Activated T-helper 2 cell treated with anti-CD3 and anti-CD28 coated beads, Interferon-gamma antibody, Interleukin-2, Interleukin-4, amounts not matched to agents 10 μg/mL and 5 μg/mL and 100 μg/mL, durations not matched to agents 14 hours and 24 hours and 36 hours (primary cell): ENCODE data around the gene SYT13. TPM values are rescaled to one million over a fixed set of nuclear protein-coding genes. Genes with fewer than 3 reads are reported as not detected.
"Not testable (repeated sequence)": the region's sequence is repeated elsewhere in the genome, so short reads cannot be mapped to it uniquely, and the experiment has no call there.

Source experiments
- DNase-seq: peaks from one replicate; pipeline ENCODE4 v3.0.0; 2021; ENCODE audit warnings: low spot score
- H3K27ac Mint-ChIP-seq: one replicate; pipeline ENCODE4 v1.8.0; 2021; ENCODE audit warnings: mixed read lengths
- H3K27me3 Mint-ChIP-seq: one replicate; pipeline ENCODE4 v1.8.0; 2021; ENCODE audit warnings: low read depth, mixed read lengths
- H3K36me3 Mint-ChIP-seq: one replicate; pipeline ENCODE4 v1.8.0; 2021; ENCODE audit warnings: low read depth, mixed read lengths
- H3K4me1 Mint-ChIP-seq: one replicate; pipeline ENCODE4 v1.8.0; 2021; ENCODE audit warnings: low read depth, mixed read lengths
- H3K4me3 Mint-ChIP-seq: one replicate; pipeline ENCODE4 v1.8.0; 2021; ENCODE audit warnings: low read depth, mild to moderate bottlenecking, moderate library complexity, mixed read lengths
- H3K9me3 Mint-ChIP-seq: one replicate; pipeline ENCODE4 v1.8.0; 2021; ENCODE audit warnings: mixed read lengths
- intact Hi-C: fragments of 100-400 bp; cut with micrococcal nuclease; formaldehyde crosslinking; loops from one replicate; pipeline ENCODE4 v1.15.1; 2023
- total RNA-seq: library from RNA; stranded (reverse); gene quantifications from 2 replicates; pipeline ENCODE4 v1.2.3, GENCODE V29; 2022

Gene SYT13
- total RNA-seq, 1 donor from 2014 or later: not detected

- peaks cover 8% of the 10 kb centered on the region for H3K27me3 Mint-ChIP-seq
- DNase-seq: no peak
- intact Hi-C loops: no loop called here
- H3K4me3 Mint-ChIP-seq: no peak overlapping the region
- H3K4me1 Mint-ChIP-seq: no peaks in the 10 kb centered on the region
- H3K36me3 Mint-ChIP-seq: no peaks in the 10 kb centered on the region
- H3K9me3 Mint-ChIP-seq: no peaks in the 10 kb centered on the region
- no peak overlapping the region for H3K27ac Mint-ChIP-seq
Observed at GRCh38 chr11:45264839-45265515, 21.2 kb downstream of the SYT13 start.

GRCh38 chr11:45263773-45264172 is 22.4 kb downstream of the SYT13 start:
- DNase-seq: no peak
- intact Hi-C loops: no loop called here
- Mint-ChIP-seq H3K27ac (no peak overlapping the region), H3K36me3 (no peaks in the 10 kb centered on the region), H3K4me1 (no peaks in the 10 kb centered on the region), H3K9me3 (no peaks in the 10 kb centered on the region), H3K4me3 (no peak overlapping the region), H3K27me3 (peaks cover 4% of the 10 kb centered on the region)

GRCh38 chr11:45262900-45263299 is 23.2 kb downstream of the SYT13 start:
- H3K4me3 Mint-ChIP-seq: no peak overlapping the region
- no peak for DNase-seq
- H3K9me3 Mint-ChIP-seq: no peaks in the 10 kb centered on the region
- H3K4me1 Mint-ChIP-seq: no peaks in the 10 kb centered on the region
- peaks cover 3% of the 10 kb centered on the region for H3K27me3 Mint-ChIP-seq
- no peak overlapping the region for H3K27ac Mint-ChIP-seq
- no peaks in the 10 kb centered on the region for H3K36me3 Mint-ChIP-seq
- intact Hi-C loops: no loop called here

- Mint-ChIP-seq H3K9me3 (no peaks in the 10 kb centered on the region), H3K27me3 (peaks cover 3% of the 10 kb centered on the region), H3K27ac (no peak overlapping the region), H3K4me3 (no peak overlapping the region), H3K36me3 (no peaks in the 10 kb centered on the region), H3K4me1 (no peaks in the 10 kb centered on the region)
- intact Hi-C loops: no loop called here
- DNase-seq: no peak
Observed at GRCh38 chr11:45260071-45260470, 26.1 kb downstream of the SYT13 start.

- Mint-ChIP-seq H3K4me1 (no peaks in the 10 kb centered on the region), H3K4me3 (no peak overlapping the region), H3K27me3 (peaks cover 3% of the 10 kb centered on the region), H3K27ac (no peak overlapping the region), H3K9me3 (no peaks in the 10 kb centered on the region), H3K36me3 (no peaks in the 10 kb centered on the region)
- no peak for DNase-seq
- intact Hi-C loops: no loop called here
Observed at GRCh38 chr11:45259592-45259991, 26.5 kb downstream of the SYT13 start.

- no peaks in the 10 kb centered on the region for H3K9me3 Mint-ChIP-seq
- H3K36me3 Mint-ChIP-seq: no peaks in the 10 kb centered on the region
- intact Hi-C loops: no loop called here
Observed at GRCh38 chr11:45258982-45259530, 27.1 kb downstream of the SYT13 start.

GRCh38 chr11:45254070-45254469 is 32.1 kb downstream of the SYT13 start:
- no peak for DNase-seq
- Mint-ChIP-seq H3K27ac (no peak overlapping the region), H3K9me3 (no peaks in the 10 kb centered on the region), H3K4me1 (peaks cover under 1% of the 10 kb centered on the region), H3K36me3 (no peaks in the 10 kb centered on the region), H3K4me3 (no peak overlapping the region), H3K27me3 (no peaks in the 10 kb centered on the region)
- intact Hi-C loops: no loop called here

More at GRCh38 chr11:45258982-45259530, 27.1 kb downstream of the SYT13 start:
- H3K4me1 Mint-ChIP-seq: no peaks in the 10 kb centered on the region
- no peak overlapping the region for H3K4me3 Mint-ChIP-seq
- DNase-seq: no peak
- no peak overlapping the region for H3K27ac Mint-ChIP-seq
- peaks cover 3% of the 10 kb centered on the region for H3K27me3 Mint-ChIP-seq

GRCh38 chr11:45253640-45254039 is 32.5 kb downstream of the SYT13 start:
- peaks cover 3% of the 10 kb centered on the region for H3K4me1 Mint-ChIP-seq
- no peak overlapping the region for H3K4me3 Mint-ChIP-seq
- intact Hi-C loops: no loop called here
- no peaks in the 10 kb centered on the region for H3K27me3 Mint-ChIP-seq
- H3K27ac Mint-ChIP-seq: no peak overlapping the region
- no peak for DNase-seq
- H3K36me3 Mint-ChIP-seq: no peaks in the 10 kb centered on the region
- no peaks in the 10 kb centered on the region for H3K9me3 Mint-ChIP-seq

- H3K36me3 Mint-ChIP-seq: no peaks in the 10 kb centered on the region
- H3K4me1 Mint-ChIP-seq: peaks cover 3% of the 10 kb centered on the region
- intact Hi-C loops: no loop called here
- no peaks in the 10 kb centered on the region for H3K9me3 Mint-ChIP-seq
- peaks cover 2% of the 10 kb centered on the region for H3K27me3 Mint-ChIP-seq
- H3K27ac Mint-ChIP-seq: no peak overlapping the region
- DNase-seq: no peak
- H3K4me3 Mint-ChIP-seq: no peak overlapping the region
Observed at GRCh38 chr11:45252877-45253276, 33.3 kb downstream of the SYT13 start.

GRCh38 chr11:45252134-45252856 is 33.8 kb downstream of the SYT13 start:
- intact Hi-C loops: no loop called here
- no peak for DNase-seq
- H3K36me3 Mint-ChIP-seq: no peaks in the 10 kb centered on the region
- no peak overlapping the region for H3K27ac Mint-ChIP-seq
- peaks cover 2% of the 10 kb centered on the region for H3K27me3 Mint-ChIP-seq
- H3K4me3 Mint-ChIP-seq: no peak overlapping the region
- peaks cover 3% of the 10 kb centered on the region for H3K4me1 Mint-ChIP-seq
- no peaks in the 10 kb centered on the region for H3K9me3 Mint-ChIP-seq

- Mint-ChIP-seq H3K4me1 (peaks cover 3% of the 10 kb centered on the region), H3K27ac (no peak overlapping the region), H3K4me3 (no peak overlapping the region), H3K9me3 (no peaks in the 10 kb centered on the region), H3K36me3 (no peaks in the 10 kb centered on the region), H3K27me3 (peaks cover 2% of the 10 kb centered on the region)
- intact Hi-C loops: no loop called here
- DNase-seq: no peak
Observed at GRCh38 chr11:45250035-45250718, 36.0 kb downstream of the SYT13 start.

GRCh38 chr11:45249372-45249771 is 36.8 kb downstream of the SYT13 start:
- H3K9me3 Mint-ChIP-seq, DNase-seq, H3K4me3 Mint-ChIP-seq, intact Hi-C loops, H3K27me3 Mint-ChIP-seq, H3K4me1 Mint-ChIP-seq, H3K36me3 Mint-ChIP-seq, H3K27ac Mint-ChIP-seq: not testable (repeated sequence)

GRCh38 chr11:45248501-45249011 is 37.6 kb downstream of the SYT13 start:
- Mint-ChIP-seq H3K4me1 (peaks cover 3% of the 10 kb centered on the region), H3K27me3 (peaks cover 2% of the 10 kb centered on the region), H3K36me3 (no peaks in the 10 kb centered on the region), H3K27ac (no peak overlapping the region), H3K4me3 (no peak overlapping the region), H3K9me3 (no peaks in the 10 kb centered on the region)
- no peak for DNase-seq
- intact Hi-C loops: no loop called here
